GM12892 (cell line): ENCODE data around the gene AFAP1L1.

ENCODE experiments used
- DNase-seq: peaks from one replicate; pipeline ENCODE4 v3.0.0; 2011; ENCODE audit not compliant: insufficient read length
- FAIRE-seq: peaks from 2 replicates; lab custom pipeline; 2011; peaks lifted over from hg19 to GRCh38; lab: Jason Lieb, UNC
- POLR2A ChIP-seq: IDR thresholded peaks from 2 replicates; pipeline ENCODE4 v1.6.1; 2011; ENCODE audit warnings: low read depth, low read length, control low read depth
- POLR2AphosphoS5 ChIP-seq: IDR thresholded peaks from 2 replicates; pipeline ENCODE4 v1.6.1; 2011; ENCODE audit warnings: low read depth, low read length, control low read depth
- TAF1 ChIP-seq: IDR thresholded peaks from 2 replicates; pipeline ENCODE4 v1.6.1; 2011; ENCODE audit warnings: low read depth, mild to moderate bottlenecking, control low read depth, low read length, borderline replicate concordance

Gene AFAP1L1

GRCh38 chr5:149372932-149373331 lies 101.3 kb downstream of the AFAP1L1 start:
- TF ChIP-seq POLR2AphosphoS5 (no peak), POLR2A (no peak), TAF1 (no peak)
- FAIRE-seq: no peak
- DNase-seq: no peak

- DNase-seq: no peak
- TF ChIP-seq POLR2AphosphoS5 (no peak), TAF1 (no peak), POLR2A (no peak)
- no peak for FAIRE-seq
Observed at GRCh38 chr5:149374303-149374702, 102.6 kb downstream of the AFAP1L1 start.

- TF ChIP-seq POLR2A: no peak
- TF ChIP-seq POLR2AphosphoS5: no peak
- TF ChIP-seq TAF1: no peak
- no peak for DNase-seq
Observed at GRCh38 chr5:149374801-149375200, 103.1 kb downstream of the AFAP1L1 start.

GRCh38 chr5:149375434-149375833 lies 103.8 kb downstream of the AFAP1L1 start:
- FAIRE-seq: no peak
- DNase-seq: no peak
- TF ChIP-seq TAF1 (no peak), POLR2AphosphoS5 (no peak), POLR2A (no peak)

More at GRCh38 chr5:149374801-149375200, 103.1 kb downstream of the AFAP1L1 start:
- no peak for FAIRE-seq

- TF ChIP-seq TAF1 (no peak), POLR2AphosphoS5 (no peak), POLR2A (no peak)
- DNase-seq (no peak), FAIRE-seq (no peak)
Observed at GRCh38 chr5:149376104-149376503, 104.4 kb downstream of the AFAP1L1 start.

DNA sequence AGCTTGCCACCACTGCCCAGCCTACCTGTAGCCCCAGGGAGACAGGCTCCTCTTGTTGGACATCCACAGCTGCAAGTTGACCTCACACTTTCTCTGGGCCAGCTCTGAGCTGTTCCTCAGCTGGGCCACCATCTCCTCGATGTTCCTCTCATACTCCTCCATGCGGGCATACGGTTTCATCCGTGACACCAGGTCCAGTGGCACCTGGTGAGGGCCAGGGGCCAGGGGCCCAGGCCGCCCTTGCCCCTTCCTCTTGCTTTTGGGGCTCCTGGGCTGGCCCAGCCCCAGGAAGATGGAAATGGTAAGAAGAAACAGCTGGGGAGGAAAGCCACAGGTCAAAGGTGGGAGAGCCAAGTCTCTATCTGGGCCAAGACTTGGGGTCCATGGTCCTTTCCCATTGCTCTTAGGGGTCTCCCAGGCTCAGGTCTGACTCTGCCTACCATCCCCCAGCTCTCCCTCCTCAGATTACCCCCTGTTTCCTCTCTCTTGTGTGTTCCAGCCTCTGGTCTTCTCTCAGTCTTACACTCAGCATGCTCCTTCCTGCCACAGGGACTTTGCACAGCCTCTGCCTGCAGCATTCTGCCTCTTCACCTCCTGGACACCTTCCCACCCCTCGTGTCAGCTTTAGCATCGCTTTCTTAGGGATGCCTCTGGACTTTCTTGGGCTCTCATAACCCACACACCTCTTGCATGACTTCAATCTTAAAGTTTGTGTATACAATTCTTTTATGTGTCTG lies 105.2 kb downstream of the AFAP1L1 start:
- DNase-seq (no peak), FAIRE-seq (no peak)
- TF ChIP-seq POLR2AphosphoS5: no peak
- TF ChIP-seq POLR2A: no peak
- no peak for TF ChIP-seq TAF1

DNA sequence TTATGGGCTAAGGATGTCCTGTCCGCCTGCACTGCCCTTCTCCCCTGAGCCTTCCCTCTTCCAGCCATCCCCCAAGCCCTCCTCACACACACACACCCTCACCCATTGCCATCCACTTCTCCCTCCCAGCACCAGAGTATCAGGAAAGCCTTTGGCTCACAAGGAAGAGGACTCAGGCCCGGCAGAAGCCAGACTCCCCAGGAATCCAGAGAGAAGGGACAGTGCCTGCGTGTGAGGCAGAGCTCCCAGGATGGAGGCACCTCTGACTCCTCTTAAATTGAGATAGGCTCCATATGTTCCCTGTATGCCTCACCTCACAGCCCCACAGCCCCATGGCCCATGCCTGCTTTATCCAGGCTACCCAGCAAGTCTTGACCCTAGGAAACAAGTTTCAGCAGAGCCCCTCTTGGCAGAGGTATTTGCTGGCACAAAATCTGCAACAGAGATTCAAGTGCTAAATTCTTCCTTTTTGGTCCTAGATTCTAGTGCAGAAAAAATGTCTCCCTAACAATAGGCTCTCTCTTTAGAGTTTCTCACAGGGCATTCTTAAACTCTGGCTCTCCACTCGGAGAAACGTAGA lies 106.7 kb downstream of the AFAP1L1 start:
- no peak for FAIRE-seq
- DNase-seq: no peak
- TF ChIP-seq POLR2A (no peak), TAF1 (no peak), POLR2AphosphoS5 (no peak)

DNA sequence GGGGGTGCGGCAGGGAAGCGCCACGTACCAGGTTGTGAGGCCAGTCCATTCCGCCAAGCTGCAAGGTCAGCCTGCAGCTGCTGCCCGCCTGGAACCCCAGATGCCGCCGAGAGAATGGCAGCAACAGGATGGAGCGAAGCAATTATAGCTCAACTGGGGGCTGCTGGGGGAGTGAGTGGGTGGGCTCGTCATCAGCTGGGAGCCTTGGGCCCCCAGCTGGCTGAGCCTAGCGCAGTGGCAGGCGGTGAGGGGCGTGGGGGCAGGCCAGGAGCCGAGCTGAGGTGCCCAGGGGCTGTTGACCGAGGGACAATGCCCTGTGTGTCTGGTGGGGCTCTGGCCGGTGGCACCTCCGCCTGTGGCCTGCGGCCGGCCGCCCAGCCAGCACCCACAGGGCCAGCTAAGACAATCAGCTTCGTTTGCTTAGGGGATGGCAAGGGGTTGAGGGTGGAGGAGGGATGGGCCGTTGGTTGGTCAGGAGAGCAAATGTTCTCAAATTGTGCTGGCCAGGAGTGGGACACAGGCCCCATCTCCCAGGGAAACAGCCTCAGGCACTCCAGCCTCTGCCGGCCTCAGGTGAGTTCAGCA lies 107.6 kb downstream of the AFAP1L1 start, which contains the start of gene IL17B:
Gene IL17B (minus strand): TSS at position 116 of the 585 bp plus-strand sequence. CDS start 67 bp downstream, at position 49.
- DNase-seq (no peak), FAIRE-seq (no peak)
- TF ChIP-seq POLR2A: no peak
- TF ChIP-seq TAF1: no peak
- TF ChIP-seq POLR2AphosphoS5: no peak

DNA sequence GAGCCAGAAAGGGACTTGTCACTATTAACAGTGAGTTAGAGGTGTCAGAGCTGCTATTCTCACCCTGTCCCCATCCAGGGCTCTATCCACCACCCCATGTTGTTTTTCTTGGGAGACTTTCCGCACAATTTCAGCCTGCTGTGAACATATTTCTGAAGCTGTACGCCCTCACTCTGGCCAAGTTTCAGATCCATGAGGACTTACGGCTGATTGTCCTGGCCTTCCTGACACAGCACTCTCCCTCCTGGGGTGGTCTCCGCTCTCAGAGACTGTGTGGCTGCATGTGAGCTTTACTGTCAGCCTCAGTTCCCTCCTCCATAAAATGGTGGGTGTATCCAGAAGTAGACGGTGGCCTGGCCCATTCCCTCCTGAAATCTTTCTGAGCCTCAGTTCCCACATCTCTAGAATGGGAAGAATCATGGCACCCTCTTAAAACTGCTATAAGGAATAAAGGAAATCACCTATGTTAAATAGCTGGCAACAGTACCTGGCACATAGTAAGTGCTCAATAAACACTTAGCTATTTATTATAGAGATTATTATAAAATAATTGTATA lies 108.2 kb downstream of the AFAP1L1 start:
- no peak for DNase-seq
- FAIRE-seq: no peak
- TF ChIP-seq POLR2AphosphoS5 (no peak), TAF1 (no peak), POLR2A (no peak)

DNA sequence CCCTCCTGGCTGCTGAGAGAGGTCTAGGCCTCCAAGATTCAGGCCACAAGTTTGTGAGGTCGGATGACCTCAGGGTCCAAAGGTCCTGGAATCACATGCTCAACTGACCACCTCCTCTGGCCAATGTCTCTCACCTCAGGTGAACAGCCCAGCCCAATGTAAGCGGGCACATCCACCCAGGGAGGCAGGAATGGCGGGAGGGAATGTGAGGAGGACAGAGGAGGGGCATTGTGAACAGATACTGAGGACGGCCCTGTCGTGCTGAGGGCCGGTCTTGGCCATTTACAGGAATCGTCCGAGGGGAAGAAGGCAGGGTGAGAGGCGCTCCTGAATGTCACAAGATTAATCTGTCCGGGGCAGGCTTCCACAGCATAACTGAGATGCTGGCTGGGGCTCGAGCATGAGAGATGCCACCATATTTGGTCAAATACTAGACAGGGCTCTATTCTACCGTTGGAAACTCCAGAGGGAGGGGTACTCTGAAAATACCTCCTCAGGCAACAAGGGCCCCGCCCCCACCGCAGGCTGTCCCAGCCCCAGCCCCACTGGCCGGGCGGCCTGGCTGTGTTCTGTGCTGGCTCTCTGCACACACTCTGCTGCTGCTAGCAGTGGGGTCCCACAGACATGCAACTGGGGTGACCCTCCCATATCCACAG lies 108.9 kb downstream of the AFAP1L1 start:
- no peak for DNase-seq
- FAIRE-seq: no peak
- TF ChIP-seq POLR2A: no peak
- TF ChIP-seq TAF1: no peak
- TF ChIP-seq POLR2AphosphoS5: no peak

DNA sequence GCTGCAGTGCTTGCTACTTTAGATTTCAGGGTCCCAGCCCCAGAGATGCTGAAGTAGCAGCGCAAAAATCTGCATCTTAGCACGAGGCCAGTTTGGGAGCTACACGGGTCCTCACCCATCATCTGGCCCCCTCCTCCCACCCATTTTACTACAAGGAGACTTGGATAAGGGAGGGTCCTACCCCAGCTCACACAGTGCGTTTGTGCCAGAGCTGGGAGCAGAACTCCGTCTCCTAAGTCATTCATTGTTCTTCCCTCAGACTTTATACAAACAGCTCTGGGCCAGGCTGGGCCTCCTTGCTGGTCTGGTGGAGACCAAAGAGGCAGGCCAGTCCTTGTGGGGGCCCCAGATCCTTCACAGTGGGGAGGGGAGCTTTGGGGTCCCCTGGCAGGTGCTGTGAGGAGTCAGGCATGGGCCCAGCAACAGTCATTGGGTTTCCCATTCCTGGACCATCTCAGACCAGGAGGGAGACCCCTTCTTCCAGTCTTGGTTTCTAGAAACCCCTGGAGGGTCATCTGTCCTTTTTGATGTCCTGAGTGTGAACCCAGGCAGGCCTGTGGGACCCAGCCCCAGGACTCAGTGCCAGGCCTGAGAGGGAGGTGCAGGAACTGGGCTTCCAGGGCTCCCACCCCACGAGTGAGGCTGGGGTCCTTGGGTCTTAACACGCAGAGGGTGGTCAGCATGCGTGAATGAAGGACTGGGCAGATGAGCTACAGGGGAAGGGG lies 109.8 kb downstream of the AFAP1L1 start:
- no peak for FAIRE-seq
- no peak for DNase-seq
- TF ChIP-seq TAF1: no peak
- no peak for TF ChIP-seq POLR2A
- TF ChIP-seq POLR2AphosphoS5: no peak

DNA sequence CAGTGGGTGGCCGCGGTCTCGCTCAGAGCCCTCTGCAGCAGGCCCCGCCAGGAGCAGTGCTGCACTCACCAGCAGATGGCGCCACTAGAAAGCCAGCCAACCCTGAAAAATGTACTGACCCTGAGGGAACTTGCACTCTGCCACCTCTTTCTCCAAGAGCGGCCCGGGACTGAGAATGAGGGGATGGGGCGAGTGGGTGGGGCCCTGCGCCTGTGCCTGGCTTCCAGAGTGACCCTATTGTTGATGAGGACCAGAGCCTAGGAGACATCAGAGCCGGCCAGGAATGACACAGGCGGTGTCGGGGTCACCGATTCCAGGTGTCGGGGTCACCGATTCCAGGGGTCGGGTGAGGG lies 110.3 kb downstream of the AFAP1L1 start:
- no peak for TF ChIP-seq POLR2A
- no peak for TF ChIP-seq POLR2AphosphoS5
- DNase-seq: peak; percentile 84
- FAIRE-seq: peak; percentile 85
